ENCODE results near the gene TBX2.

Gene TBX2

DNA sequence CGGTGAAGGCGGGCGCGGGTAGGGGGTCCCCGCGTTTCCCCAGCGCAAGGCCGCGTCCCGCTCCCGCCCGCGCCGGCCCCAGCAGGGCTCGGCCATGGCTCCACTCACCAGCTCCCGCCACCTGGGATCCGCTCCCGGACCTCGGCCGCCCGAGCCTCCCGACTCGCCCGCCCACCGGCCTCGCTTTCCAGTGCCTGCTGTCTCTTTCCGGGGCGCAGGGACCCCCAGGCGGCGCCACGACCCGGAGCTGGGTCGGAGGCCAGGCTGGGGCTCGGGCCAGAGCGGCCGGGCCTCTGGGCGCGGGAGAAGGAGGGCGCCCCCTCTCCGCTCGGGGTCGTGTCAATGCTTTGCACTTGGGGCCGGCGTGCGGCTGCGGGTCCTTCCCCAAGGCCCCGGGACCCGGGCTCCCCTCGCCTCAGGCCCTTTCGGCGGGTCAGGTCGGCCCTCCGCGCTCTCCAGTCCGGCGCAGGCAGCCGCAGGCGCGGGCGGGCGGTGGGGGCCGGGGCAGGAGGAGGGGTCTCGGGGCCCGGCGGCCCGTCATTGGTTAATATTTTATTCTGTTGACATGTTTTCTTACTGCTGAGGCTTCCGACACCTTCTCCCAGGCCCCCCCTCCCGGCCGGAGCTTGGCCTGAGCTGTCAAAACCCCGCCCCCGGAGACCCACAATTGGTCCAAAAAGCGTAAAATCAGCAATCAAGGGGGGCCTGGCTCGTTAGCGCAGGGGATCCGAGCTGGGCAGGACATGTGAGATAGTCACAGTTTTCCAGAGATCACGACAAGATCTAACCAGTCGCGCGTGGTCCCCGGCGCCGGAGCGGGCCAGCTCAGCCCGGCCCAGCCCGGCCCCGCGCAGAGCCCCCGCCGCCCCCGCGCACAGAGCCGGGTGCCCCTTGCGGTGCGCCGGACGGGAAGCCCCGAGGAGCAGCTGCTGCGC is at the start of gene TBX2 (continued):
- TF ChIP-seq ZNF626 (tag by site-specific recombination; IDR thresholded peaks at IDR 0.05) (no peak), KLF7 (tag by site-specific recombination; IDR thresholded peaks at IDR 0.05; ENCODE audit: borderline replicate concordance) (no peak), ZNF266 (tag by site-specific recombination; IDR thresholded peaks at IDR 0.05; ENCODE audit: low read depth) (no peak), ZSCAN30 (tag by site-specific recombination; IDR thresholded peaks at IDR 0.05) (peak; percentile 52; the same call in 1 of the 2 replicates), EGR2 (tag by site-specific recombination; IDR thresholded peaks at IDR 0.05; ENCODE audit: low read depth) (no peak), GLIS1 (tag by site-specific recombination; IDR thresholded peaks at IDR 0.05) (peak; percentile 40; the same call in 1 of the 2 replicates), ZNF660 (tag by site-specific recombination; IDR thresholded peaks at IDR 0.05) (peak; percentile 28; the same call in 1 of the 2 replicates), ZNF529 (tag by site-specific recombination; IDR thresholded peaks at IDR 0.05; ENCODE audit: insufficient replicate concordance) (no peak), KLF1 (tag by site-specific recombination; IDR thresholded peaks at IDR 0.05) (no peak), PRDM1 (tag by site-specific recombination; IDR thresholded peaks at IDR 0.05) (no peak), ZNF677 (tag by site-specific recombination; IDR thresholded peaks at IDR 0.05) (no peak), ZNF324 (tag by site-specific recombination; IDR thresholded peaks at IDR 0.05) (no peak), ZBTB48 (tag by site-specific recombination; IDR thresholded peaks at IDR 0.05) (no peak), ZNF175 (tag by site-specific recombination; IDR thresholded peaks at IDR 0.05) (no peak), ZNF10 (tag by site-specific recombination; IDR thresholded peaks at IDR 0.05) (no peak), ZNF132 (tag by site-specific recombination; IDR thresholded peaks at IDR 0.05; ENCODE audit: borderline replicate concordance) (no peak), ZNF302 (tag by site-specific recombination; IDR thresholded peaks at IDR 0.05; ENCODE audit: low read depth) (no peak), ZNF621 (tag by site-specific recombination; IDR thresholded peaks at IDR 0.05) (no peak), ZNF707 (tag by site-specific recombination; IDR thresholded peaks at IDR 0.05) (no peak), ZNF335 (tag by site-specific recombination; conservative IDR thresholded peaks at IDR 0.05) (peak; percentile 86), ZNF133 (tag by site-specific recombination; IDR thresholded peaks at IDR 0.05) (no peak), IKZF3 (tag by site-specific recombination; IDR thresholded peaks at IDR 0.05) (no peak), ZNF768 (tag by site-specific recombination; IDR thresholded peaks at IDR 0.05) (no peak), ZNF37A (tag by site-specific recombination; IDR thresholded peaks at IDR 0.05) (no peak), ZNF791 (tag by site-specific recombination; IDR thresholded peaks at IDR 0.05) (no peak), ZNF114 (tag by site-specific recombination; IDR thresholded peaks at IDR 0.05) (no peak), ZNF138 (tag by site-specific recombination; IDR thresholded peaks at IDR 0.05; ENCODE audit: borderline replicate concordance) (no peak), SALL2 (tag by site-specific recombination; IDR thresholded peaks at IDR 0.05; ENCODE audit: borderline replicate concordance) (no peak), ZFP37 (tag by site-specific recombination; IDR thresholded peaks at IDR 0.05) (no peak), REPIN1 (tag by site-specific recombination; IDR thresholded peaks at IDR 0.05; ENCODE audit: low read depth) (no peak), SP7 (tag by site-specific recombination; IDR thresholded peaks at IDR 0.05) (no peak), ZNF510 (tag by site-specific recombination; IDR thresholded peaks at IDR 0.05; ENCODE audit: insufficient replicate concordance) (no peak)
- TF ChIP-seq, protein P1, sequence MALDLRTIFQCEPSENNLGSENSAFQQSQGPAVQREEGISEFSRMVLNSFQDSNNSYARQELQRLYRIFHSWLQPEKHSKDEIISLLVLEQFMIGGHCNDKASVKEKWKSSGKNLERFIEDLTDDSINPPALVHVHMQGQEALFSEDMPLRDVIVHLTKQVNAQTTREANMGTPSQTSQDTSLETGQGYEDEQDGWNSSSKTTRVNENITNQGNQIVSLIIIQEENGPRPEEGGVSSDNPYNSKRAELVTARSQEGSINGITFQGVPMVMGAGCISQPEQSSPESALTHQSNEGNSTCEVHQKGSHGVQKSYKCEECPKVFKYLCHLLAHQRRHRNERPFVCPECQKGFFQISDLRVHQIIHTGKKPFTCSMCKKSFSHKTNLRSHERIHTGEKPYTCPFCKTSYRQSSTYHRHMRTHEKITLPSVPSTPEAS (tag by site-specific recombination; IDR thresholded peaks at IDR 0.05): no peak
- TF ChIP-seq, protein P2, sequence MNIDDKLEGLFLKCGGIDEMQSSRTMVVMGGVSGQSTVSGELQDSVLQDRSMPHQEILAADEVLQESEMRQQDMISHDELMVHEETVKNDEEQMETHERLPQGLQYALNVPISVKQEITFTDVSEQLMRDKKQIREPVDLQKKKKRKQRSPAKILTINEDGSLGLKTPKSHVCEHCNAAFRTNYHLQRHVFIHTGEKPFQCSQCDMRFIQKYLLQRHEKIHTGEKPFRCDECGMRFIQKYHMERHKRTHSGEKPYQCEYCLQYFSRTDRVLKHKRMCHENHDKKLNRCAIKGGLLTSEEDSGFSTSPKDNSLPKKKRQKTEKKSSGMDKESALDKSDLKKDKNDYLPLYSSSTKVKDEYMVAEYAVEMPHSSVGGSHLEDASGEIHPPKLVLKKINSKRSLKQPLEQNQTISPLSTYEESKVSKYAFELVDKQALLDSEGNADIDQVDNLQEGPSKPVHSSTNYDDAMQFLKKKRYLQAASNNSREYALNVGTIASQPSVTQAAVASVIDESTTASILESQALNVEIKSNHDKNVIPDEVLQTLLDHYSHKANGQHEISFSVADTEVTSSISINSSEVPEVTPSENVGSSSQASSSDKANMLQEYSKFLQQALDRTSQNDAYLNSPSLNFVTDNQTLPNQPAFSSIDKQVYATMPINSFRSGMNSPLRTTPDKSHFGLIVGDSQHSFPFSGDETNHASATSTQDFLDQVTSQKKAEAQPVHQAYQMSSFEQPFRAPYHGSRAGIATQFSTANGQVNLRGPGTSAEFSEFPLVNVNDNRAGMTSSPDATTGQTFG (tag by site-specific recombination; IDR thresholded peaks at IDR 0.05; ENCODE audit: borderline replicate concordance): no peak
- TF ChIP-seq, protein P3, sequence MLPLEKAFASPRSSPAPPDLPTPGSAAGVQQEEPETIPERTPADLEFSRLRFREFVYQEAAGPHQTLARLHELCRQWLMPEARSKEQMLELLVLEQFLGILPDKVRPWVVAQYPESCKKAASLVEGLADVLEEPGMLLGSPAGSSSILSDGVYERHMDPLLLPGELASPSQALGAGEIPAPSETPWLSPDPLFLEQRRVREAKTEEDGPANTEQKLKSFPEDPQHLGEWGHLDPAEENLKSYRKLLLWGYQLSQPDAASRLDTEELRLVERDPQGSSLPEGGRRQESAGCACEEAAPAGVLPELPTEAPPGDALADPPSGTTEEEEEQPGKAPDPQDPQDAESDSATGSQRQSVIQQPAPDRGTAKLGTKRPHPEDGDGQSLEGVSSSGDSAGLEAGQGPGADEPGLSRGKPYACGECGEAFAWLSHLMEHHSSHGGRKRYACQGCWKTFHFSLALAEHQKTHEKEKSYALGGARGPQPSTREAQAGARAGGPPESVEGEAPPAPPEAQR (tag by site-specific recombination; IDR thresholded peaks at IDR 0.05): no peak
- TF ChIP-seq, protein P4, sequence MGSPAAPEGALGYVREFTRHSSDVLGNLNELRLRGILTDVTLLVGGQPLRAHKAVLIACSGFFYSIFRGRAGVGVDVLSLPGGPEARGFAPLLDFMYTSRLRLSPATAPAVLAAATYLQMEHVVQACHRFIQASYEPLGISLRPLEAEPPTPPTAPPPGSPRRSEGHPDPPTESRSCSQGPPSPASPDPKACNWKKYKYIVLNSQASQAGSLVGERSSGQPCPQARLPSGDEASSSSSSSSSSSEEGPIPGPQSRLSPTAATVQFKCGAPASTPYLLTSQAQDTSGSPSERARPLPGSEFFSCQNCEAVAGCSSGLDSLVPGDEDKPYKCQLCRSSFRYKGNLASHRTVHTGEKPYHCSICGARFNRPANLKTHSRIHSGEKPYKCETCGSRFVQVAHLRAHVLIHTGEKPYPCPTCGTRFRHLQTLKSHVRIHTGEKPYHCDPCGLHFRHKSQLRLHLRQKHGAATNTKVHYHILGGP (tag by site-specific recombination; IDR thresholded peaks at IDR 0.05): no peak
